ENCODE data around the gene PCNX1. TPM values are rescaled to one million over a fixed set of nuclear protein-coding genes. Genes with fewer than 3 reads are reported as not detected.

PCNX1 gene
- total RNA-seq, 6 experiments from 2014 or later: 35.1 to 49.6 (median 41.1) TPM

- no peak for DNase-seq
- Mint-ChIP-seq H3K36me3 (ENCODE audit: low read depth) (no peaks in the 10 kb centered on the region; the same call in 1 of the 2 replicates), H3K4me1 (ENCODE audit: low read depth) (peaks cover 15% of the 10 kb centered on the region), H3K27me3 (ENCODE audit: insufficient read depth) (no peaks in the 10 kb centered on the region), H3K27ac (no peak overlapping the region; the same call in 1 of the 2 replicates), H3K4me3 (no peak overlapping the region), H3K9me3 (no peaks in the 10 kb centered on the region)
- TF ChIP-seq CTCF (IDR thresholded peaks at IDR 0.05): no peak
These were observed 79.8 kb downstream of the PCNX1 start for GRCh38 chr14:70987041-70987440.

- Mint-ChIP-seq H3K4me1 (ENCODE audit: low read depth) (peaks cover 8% of the 10 kb centered on the region; the same call in 1 of the 2 replicates), H3K9me3 (no peaks in the 10 kb centered on the region), H3K27me3 (ENCODE audit: insufficient read depth) (no peaks in the 10 kb centered on the region), H3K4me3 (no peak overlapping the region), H3K27ac (no peak overlapping the region), H3K36me3 (ENCODE audit: low read depth) (no peaks in the 10 kb centered on the region; the same call in 1 of the 2 replicates)
- no peak for TF ChIP-seq CTCF (IDR thresholded peaks at IDR 0.05)
- DNase-seq: no peak
These were observed 81.2 kb downstream of the PCNX1 start for GRCh38 chr14:70988452-70988851.

GRCh38 chr14:70993931-70994330, 86.7 kb downstream of the PCNX1 start:
- H3K27me3 Mint-ChIP-seq (ENCODE audit: insufficient read depth): no peaks in the 10 kb centered on the region
- no peaks in the 10 kb centered on the region for H3K9me3 Mint-ChIP-seq
- no peak overlapping the region for H3K27ac Mint-ChIP-seq
- DNase-seq: no peak
- peaks cover 10% of the 10 kb centered on the region for H3K36me3 Mint-ChIP-seq (ENCODE audit: low read depth)
- no peak overlapping the region for H3K4me3 Mint-ChIP-seq
- peaks cover 8% of the 10 kb centered on the region; the same call in 1 of the 2 replicates for H3K4me1 Mint-ChIP-seq (ENCODE audit: low read depth)
- TF ChIP-seq CTCF (IDR thresholded peaks at IDR 0.05): no peak

DNA sequence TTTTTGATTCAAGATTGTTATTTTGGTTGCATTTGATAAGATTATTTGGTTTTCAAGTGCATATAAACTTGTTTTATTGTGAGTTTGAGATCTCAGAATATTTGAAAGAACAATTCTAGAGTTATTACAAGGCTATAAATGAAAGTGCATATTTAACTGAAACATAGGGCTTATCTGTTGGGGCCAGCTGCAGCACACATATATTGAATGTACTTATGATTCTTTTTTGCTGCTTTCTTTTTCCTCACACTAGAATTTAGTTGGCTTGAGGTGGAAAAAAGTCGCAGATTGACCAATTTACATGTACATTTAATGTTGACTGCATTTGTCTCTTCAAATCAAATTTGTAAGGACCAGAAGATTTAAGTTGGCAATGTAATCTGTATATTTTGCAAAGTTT, 88.0 kb downstream of the PCNX1 start:
- no peak for DNase-seq
- no peak overlapping the region for H3K4me3 Mint-ChIP-seq
- H3K27me3 Mint-ChIP-seq (ENCODE audit: insufficient read depth): no peaks in the 10 kb centered on the region
- peaks cover 10% of the 10 kb centered on the region for H3K36me3 Mint-ChIP-seq (ENCODE audit: low read depth)
- no peak overlapping the region for H3K27ac Mint-ChIP-seq
- peaks cover 8% of the 10 kb centered on the region; the same call in 1 of the 2 replicates for H3K4me1 Mint-ChIP-seq (ENCODE audit: low read depth)
- no peaks in the 10 kb centered on the region for H3K9me3 Mint-ChIP-seq
- no peak for TF ChIP-seq CTCF (IDR thresholded peaks at IDR 0.05)

GRCh38 chr14:70995671-70996070, 88.4 kb downstream of the PCNX1 start:
- H3K27ac Mint-ChIP-seq: no peak overlapping the region
- peaks cover 10% of the 10 kb centered on the region for H3K36me3 Mint-ChIP-seq (ENCODE audit: low read depth)
- H3K9me3 Mint-ChIP-seq: no peaks in the 10 kb centered on the region
- peaks cover 8% of the 10 kb centered on the region; the same call in 1 of the 2 replicates for H3K4me1 Mint-ChIP-seq (ENCODE audit: low read depth)
- no peaks in the 10 kb centered on the region for H3K27me3 Mint-ChIP-seq (ENCODE audit: insufficient read depth)
- DNase-seq: no peak
- H3K4me3 Mint-ChIP-seq: no peak overlapping the region
- TF ChIP-seq CTCF (IDR thresholded peaks at IDR 0.05): no peak

DNA sequence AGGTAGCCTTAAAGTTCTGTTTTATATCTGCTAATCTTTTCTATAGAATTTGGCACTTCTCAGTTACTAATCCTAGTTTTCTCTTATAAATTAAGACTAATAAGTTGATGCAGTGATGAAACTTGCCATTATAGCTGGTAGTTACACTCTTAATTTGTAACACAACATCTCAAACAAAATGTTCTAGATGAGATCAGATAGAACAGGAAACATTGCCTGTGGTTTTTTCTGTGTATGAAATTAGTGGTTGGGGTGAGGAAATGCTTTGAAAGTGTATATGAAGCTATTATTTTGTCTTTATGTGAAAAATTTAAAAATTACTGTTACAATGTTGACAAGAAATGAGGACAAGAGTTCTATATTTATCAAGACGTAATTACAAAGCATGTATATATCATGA, 91.9 kb downstream of the PCNX1 start:
- Mint-ChIP-seq H3K4me1 (ENCODE audit: low read depth) (peaks cover 36% of the 10 kb centered on the region), H3K36me3 (ENCODE audit: low read depth) (peaks cover 34% of the 10 kb centered on the region), H3K4me3 (no peak overlapping the region), H3K27ac (peak overlapping the region; percentile 8; the same call in 1 of the 2 replicates), H3K27me3 (ENCODE audit: insufficient read depth) (no peaks in the 10 kb centered on the region), H3K9me3 (no peaks in the 10 kb centered on the region)
- no peak for DNase-seq
- no peak for TF ChIP-seq CTCF (IDR thresholded peaks at IDR 0.05)

Measured in HFFc6 (cell line).